Occipital lobe (tissue), 2 donors: Measurements from ENCODE around the gene TAL2. TPM values are rescaled to one million over a fixed set of nuclear protein-coding genes. Genes with fewer than 3 reads are reported as not detected.
"Not testable (repeated sequence)": the region's sequence is repeated elsewhere in the genome, so short reads cannot be mapped to it uniquely, and the experiment has no call there.

Experiments used
- DNase-seq: peaks from one replicate; lab custom pipeline; 2025; lab: John Stamatoyannopoulos, UW
- total RNA-seq: library from RNA; depleted of rRNA; stranded (reverse); fragments of >200 nt; gene quantifications from one replicate; pipeline ENCODE4 v1.2.3, GENCODE V29; 2014

Gene TAL2
- total RNA-seq, 1 donor from 2014 or later, result 3.0 TPM

DNA sequence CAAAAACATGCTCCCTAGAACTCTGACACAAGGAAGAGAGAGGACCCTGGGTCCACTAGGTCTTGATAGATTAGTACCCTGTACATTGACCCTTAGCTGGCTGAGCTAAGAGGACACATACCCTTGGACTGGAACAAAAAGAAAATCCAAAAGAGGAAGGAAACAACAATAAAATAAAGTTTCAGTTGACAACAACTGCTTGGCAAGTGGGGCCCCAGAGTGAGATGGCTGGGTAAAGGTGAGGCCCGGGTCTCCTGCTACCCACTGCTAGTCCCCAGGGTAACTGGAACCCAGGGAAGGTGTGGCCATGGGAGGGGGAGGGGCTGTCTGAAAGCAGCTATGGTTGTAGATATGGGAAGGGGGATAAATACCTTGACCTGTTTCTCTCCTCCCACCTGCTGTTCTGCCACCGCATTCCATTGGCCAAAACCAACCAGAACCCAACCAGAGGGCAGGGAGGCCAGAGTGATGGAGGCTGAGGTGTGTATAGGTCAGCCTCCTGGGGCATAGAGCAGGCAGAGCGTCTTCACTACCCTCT is 11.7 kb downstream of the TAL2 start:
- DNase-seq, result no peak

DNA sequence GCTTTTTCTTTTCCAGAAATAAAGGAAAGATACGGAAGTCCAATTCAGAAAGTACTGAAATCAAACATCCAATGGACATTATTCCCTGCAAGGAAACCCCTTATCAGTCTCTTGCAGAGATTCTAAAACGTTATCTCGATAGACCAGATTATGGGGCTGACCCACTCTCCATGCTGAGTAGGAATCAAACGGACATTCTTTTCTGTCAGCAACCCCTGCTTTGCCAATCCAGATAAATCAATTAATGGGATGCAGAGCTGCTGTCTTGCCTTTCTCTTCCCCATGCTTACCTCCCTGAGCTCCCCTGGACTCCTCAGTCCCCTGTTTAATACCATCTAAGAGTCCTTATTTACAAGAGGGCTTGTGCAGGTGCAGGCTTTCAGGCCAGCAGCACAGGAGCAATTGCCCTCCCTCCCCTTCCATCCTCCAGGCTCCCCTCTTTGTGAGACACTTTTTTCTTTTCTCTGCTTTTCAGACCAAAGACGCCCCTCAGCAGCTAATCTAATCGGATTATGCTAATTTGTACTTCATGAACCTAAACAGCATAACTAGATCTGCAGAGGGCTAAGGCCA is 14.2 kb downstream of the TAL2 start:
- DNase-seq, result no peak

DNA sequence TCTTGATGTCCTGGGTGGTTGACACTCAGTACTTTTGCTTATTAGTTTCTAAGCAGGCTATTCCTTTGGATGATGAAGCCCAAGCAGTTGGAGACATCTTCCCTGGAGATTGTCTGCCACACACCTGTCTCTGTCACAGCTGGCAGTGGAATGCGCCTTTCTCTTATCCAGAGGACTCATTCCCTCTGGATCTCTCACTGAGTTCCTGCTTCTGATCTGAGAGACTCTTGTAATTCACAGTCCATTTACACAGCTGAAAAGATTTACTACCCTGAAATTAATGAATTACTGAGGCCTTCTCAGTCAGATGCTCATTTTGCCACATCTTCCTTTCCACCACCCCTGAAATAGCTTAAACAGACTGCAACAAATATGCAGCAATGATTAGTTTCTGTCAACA is 15.9 kb downstream of the TAL2 start:
- DNase-seq, result no peak

DNA sequence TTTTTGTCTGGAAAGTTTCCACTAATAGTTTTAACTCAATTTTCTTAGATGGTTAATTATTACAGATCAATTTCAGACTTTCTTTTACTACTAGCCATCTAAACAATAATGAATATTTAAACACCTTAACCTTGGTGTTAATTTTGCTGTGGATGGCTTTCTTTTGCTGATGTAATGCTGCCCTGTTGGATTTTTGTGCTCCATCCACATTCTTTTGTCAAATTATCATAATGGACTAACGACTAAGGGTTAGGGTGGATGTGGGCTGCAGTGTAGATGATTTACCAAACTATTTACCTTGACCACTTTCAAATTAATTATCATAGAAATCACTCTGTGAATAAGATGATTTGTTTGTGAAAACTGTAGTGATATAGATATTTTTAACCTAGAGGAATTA is 16.5 kb downstream of the TAL2 start:
- DNase-seq, result no peak

DNA sequence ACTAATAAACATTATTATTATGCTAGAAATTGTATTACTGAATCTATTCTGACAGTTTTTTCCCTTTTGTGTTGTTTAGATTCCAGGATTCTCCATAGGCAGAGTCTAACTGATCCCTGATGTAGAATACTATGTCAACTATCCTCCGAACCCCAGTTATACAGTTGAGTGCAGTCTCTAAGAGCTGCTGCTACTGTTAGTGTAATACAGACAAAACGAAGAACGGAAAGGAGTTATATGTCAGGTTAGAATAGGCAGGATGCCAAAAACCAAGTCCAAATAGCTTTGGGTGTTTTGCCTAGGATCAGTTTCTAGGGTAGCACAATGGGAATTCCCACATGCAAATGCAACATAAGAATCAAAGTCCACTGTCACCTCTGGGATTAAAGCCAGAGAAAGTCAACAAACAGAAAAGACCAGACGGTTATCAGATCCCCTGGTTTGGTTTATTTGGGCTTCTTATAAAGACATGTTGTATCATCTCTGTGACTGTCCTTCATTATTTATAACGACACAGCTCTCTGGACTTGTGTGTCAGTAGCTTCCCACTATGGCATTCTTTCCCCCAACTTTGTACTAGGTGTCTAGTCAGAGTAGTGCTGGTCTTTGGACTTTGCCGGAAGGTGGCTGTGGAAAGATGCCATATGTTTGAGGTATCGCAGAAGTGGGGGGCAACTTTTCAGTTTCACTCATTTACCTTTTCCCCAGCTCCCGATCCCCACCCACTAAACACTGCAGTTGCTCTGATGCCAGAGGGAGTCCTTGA is 17.2 kb downstream of the TAL2 start:
- no peak for DNase-seq

DNA sequence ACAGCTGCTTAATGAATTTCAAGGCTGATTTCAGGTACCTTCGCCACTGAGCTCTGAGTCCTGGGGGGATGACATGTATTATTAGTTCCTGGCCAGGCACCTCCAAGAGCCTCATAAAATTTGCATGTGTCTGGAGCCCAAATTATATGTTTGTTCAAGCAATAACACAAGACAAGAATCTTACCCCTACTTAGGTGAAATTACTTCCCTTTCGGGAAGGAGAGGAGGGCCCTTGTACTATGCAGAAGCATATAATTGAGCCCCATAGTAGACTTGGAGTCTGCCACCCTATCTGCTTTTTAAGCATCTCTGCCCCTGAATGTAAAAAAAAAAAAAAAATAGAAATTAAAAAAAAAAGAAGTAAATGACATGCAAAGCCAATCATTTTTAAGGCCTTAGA is 19.1 kb downstream of the TAL2 start:
- DNase-seq, result no peak

DNA sequence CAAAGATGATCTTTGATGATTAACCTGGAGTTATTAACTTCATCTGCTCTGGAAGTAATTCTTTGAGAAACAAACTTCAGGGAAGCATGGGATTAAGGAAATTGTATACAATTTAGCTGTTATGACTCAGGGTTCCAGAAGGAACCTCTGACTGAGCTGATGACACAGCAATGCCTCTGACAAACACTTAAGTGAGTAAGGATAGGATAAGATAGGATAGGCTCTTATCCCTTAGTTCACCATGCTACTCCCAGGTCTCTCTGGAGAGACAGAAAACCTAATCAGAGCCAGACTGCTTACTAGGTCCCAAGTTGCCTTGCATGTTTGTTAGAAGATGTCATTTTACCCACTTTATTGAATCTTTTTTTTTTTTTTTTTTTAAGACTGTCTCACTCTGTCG is 19.5 kb downstream of the TAL2 start:
- DNase-seq, result no peak

DNA sequence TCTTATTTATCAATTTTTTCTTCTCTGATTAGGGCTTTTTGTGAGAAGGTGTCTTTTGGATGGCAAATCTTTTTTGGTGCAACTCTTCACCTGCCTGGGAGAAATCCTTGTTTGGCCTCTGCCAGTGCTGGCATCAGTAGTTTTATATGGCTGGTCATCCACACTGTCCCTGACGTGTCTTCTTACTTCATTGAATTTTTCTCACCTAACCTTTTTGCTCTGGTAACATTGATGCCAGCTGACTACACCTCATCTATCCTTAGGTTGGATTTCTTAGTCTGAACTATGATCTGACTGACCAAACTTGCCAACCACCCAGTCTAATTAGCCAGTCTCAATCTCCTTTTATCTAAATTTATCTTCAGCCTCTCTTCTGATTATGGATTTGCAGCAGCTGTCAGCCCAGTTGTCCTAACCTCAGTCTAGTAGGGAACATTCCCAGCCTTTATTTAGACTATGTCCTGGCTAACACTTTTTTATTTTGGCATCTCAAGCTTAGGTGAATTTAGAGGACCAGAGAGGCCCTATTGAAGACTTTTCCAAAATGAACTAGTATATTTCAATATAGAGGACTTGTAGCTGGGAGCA is 21.5 kb downstream of the TAL2 start:
- DNase-seq, result no peak

DNA sequence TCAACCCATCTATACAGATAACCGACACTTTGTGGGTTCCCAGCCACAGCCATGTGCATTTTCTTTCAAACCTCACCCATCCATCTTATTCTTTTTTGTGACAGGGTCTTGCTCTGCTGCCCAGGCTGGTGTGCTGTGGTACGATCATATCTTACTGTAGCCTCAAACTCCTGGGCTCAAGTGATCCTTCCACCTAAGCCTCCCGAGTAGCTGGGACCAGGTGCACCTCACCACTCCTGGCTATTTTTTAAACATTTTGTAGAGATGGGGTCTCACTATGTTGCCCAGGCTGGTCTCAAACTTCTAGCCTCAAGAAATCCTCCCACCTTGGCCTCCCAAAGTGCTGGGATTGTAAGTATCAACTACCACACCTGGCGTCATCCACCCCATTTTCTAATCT is 24.7 kb downstream of the TAL2 start:
- no peak for DNase-seq

DNA sequence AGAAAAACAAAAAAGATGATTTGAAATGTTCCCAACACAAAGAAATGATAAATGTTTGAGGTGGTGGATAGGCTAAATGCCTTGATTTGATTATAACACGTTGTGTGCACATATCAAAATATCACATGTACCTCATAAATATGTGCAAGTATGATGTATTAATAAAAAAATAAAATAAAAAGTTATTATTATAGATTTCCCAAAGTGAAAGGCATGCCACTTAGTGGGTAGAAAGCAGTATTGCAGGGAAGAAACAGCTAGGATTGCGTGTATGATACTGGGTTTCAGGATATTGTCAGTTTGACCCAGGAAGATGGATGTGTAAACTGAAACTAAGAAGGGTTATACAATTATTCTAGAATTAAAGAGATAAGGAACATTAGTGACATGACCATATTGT is 28.5 kb downstream of the TAL2 start:
- no peak for DNase-seq

DNA sequence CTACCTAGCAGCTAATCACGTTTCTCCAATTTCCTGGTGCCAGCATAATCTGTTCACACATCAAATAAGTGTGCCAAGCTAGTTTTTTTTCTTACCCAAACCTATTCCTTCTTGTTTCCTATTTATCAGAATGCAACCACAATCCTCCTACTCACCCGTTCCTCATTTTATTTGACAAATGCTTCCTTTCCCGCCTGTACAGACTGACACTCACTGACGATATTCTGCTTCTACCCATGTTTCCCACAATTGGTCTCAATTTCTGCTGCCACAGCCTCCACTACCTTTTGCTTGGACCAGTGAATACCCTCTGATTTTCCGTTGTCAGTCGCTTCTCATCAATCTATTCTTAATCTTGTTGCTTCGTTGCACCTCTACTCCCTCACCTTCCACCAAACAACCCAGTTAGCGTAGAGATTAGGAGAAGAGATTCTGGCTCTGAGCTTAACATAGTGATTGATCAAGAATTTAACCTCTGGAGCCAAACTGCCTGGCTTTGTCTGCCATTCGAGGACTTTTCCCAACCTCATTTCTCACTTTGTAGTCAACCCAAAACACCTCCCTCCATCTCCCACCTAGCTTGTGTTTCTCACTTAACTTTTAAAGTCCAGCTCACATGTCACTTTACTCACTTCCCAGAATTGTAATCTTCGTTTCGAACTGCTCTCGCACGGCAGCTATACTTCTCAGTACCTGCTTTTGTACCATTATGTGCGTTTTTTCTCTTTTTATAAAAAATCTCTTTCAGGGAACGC is 31.4 kb downstream of the TAL2 start:
- no peak for DNase-seq

DNA sequence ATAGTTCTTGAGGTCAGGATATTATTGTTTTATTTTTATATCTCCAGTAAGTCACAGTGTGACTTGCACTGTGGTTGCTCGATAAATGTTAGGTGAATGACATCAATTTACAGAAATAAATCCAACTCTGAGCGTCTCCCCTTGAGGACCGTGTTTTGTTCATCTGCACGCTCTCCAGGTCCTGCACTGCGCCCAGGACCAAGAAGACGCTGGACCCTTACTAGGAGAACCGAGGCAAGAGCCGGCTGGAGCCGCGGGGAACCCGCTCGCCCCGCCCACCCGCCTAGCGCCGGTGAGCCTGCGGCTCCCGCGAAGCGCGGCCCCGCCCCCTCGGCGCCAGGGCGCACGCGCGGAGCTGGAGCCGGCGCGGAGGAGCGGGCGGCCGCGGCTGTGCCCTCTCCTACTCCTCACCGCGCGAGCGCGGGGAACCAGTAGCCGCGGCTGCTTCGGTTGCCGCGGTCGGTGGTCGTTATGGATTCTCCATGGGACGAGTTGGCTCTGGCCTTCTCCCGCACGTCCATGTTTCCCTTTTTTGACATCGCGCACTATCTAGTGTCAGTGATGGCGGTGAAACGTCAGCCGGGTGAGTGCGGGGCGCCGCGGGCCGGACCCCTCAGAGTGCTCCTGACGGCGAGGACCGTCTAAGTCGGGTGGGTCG is 32.1 kb downstream of the TAL2 start, which contains the start of gene TMEM38B:
TMEM38B (plus strand) TSS at position 352 of the 658 bp plus-strand sequence; CDS start at position 472, 120 bp downstream.
- DNase-seq, result peak; percentile 47

DNA sequence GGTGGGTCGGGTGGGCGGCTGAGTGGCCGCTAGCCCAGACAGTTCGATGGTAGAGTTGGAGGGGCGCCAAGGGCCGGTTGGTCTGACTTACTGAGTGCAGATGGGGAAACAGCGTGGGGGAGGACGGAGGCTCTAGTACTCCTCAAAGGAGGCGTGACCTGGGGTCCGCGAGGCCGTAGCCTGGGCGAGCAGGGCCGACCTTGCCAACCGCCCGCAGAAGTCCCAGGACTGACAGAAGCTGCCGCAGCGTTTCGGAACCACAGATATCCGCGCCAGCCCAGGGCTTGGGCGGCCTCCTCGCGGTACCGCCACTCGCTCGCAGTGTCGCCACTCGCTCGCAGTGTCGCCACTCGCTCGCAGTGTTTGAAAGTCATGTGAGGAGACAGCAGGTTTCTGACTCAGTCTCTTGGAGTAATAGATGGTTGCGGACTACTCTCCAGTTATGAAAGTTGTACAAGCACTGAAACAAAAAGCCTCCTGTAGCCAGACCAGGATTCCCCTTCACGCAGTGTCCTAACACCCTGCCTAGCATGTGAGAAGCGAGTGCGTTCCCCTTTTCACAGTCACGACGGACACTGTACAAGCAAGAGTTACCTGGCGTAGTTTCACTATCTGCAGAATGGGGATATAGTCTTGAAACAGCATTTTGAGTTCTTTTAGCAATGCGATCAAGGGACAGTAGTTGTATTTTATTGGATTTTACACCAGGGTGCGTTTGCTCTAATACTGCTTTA is 32.8 kb downstream of the TAL2 start:
- DNase-seq, result peak; percentile 45

DNA sequence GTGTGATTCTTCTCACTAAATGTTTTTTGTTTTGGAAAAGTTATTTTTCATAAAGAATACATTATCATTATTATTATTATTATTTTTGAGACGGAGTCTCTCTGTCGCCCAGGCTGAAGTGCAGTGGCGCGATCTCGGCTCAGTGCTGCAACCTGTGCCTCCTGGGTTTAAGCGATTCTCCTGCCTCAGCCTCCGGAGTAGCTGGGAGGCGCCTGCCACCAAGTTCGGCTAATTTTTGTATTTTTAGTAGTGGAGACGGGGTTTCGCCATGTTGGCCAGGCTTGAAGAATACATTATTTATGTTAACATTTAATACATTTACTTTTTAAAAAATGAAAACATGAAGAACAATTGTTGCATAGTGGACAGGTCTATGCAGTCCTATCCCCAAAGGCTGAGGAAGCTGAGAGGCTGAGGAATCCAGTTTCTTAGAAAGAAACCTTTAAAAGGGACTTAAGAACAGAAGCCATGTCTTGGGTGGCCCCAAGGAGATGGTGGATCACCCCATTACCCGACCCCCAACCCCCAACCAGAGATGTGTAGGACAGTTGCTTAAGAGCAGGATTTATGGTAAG is 34.0 kb downstream of the TAL2 start:
- no peak for DNase-seq

DNA sequence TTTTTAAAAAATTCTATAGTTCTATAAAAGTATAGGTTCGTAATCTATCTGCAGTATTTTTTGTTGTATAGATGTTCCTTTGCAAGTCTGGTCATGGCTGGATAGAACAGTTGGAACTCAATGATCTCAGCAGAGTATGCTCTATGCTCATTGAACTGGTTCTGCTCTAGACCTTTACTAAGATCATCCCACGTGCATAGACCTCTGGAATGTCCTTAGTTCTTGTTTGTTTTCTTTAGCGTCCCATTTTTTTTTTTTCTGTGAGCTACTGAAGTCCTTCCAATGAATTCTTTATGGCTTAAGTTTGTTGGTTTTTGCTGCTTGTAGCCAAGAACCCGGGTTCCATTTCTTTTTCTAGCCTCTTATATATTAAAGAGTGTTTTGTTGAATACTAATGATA is 35.6 kb downstream of the TAL2 start:
- DNase-seq, result no peak

DNA sequence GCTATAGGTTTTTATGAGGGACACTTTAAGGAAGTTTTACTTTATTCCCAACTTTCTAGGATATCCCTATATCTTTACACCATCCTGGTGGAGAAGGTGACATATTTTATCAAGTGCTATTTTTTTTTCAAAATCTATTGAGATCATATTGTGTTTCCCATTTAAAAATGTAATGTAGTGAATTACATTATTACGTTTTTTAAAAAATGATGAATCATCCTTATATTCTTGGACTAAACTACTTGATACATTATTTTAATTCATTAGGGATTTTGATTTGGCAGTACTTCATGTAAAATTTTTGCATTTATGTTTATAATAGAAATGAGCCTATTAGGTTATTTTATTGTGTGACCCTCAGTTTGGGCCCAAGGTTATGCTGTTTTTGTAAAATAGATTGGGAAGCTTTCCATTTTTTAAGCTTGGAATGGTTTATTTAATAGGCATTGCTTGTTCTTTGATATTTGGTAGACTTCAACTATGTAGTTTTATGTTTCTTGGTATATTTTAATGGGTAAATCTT is 36.2 kb downstream of the TAL2 start:
- DNase-seq, result no peak

DNA sequence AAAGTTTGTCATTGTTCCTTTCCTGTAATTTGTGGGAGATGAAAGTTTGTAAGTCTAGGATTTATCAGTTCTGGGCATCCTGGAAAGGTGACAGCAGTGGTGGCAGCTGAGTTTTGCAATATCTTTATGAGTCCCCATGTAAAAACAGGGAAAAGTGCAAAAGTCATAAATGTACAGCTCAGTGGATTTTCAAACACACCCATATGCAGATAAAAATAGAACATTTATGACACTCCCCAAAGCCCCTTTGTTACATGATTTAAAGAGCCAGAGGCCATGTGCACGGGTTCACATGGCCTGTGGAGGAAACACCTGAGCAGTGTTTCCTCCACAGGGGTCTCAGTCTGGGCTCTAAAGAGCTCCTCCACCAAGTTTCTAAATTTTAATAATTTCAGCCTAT is 38.4 kb downstream of the TAL2 start:
- no peak for DNase-seq

DNA sequence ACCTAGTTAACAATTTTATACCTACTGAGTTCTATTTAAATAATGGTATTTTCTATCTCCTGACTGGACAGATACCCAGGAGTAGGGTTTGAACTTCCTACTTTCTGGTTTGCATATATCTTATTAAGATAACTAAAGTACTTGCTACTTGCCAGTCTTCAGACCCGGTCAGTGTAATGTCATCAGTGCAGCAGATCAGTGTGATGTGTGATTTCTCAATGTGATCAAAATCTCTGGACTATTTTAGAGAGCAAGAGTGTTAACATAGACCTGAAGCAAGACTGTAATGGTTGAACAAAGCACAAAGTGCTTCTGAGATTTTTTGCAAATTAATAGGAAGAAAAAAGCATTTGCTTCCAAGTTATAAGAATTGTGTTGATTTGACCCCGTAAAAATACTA is 38.9 kb downstream of the TAL2 start:
- no peak for DNase-seq

DNA sequence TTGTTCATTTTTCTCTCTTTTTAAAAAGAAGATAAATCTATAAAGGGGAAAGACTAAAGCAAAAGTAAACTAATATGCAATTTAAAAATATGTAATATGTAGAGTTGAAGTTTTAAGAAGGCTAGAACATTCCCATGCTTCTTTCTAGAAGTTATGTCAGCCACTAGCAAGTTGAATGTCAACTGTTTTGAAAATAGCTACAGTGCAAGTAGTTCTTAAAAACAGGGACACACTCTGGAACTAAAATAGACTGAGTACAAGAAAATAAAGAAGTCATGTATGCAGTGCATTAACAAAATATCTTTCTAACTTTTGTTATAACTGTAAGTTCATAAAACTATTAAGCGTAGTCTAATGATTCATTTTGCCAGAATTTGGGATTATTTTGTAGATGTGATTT is 40.0 kb downstream of the TAL2 start:
- DNase-seq, result no peak

DNA sequence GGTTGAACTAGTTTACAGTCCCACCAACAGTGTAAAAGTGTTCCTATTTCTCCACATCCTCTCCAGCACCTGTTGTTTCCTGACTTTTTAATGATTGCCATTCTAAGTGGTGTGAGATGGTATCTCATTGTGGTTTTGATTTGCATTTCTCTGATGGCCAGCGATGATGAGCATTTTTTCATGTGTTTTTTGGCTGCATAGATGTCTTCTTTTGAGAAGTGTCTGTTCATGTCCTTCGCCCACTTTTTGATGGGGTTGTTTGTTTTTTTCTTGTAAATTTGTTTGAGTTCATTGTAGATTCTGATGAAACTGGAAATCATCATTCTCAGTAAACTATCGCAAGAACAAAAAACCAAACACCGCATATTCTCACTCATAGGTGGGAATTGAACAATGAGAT is 41.4 kb downstream of the TAL2 start:
- DNase-seq, result not testable (repeated sequence)
